Stimulated activated CD4-positive, alpha-beta T cell treated with anti-CD3 and anti-CD28 coated beads, Interleukin-2, amount 100 ng/mL, for 4 hours (primary cell): Measurements from ENCODE around the gene ZNF221.
A peak's percentile ranks its signal among the peaks of the same experiment; 100 is the strongest.

Source experiments
- DNase-seq: peaks from one replicate; pipeline ENCODE4 v3.0.0-alpha.2; 2020; ENCODE audit warnings: low read depth

ZNF221 gene

GRCh38 chr19:43957891-43958290 is 6.9 kb downstream of the ZNF221 start:
- no peak for DNase-seq

DNA sequence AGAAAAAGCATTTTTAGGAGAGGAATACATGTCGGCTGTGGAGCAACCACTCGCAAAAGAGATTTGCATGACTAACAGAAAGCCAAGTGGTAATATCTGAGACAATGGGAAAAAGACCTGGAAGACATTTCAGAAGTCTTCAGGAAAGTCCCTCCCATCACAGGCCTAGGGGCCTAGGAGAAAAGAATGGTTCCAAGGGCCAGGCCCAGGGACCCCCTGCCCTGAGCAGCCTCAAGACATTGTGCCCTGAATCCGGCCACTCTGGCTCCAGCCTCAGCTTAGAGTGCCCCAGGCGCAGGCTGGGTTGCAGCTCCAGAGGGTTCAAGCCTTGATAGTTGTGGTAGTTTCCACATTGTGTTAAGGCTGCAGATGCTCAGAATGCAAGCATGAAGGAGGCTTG is 9.4 kb downstream of the ZNF221 start:
- DNase-seq = no peak

- DNase-seq = no peak
Observed at GRCh38 chr19:43966079-43966694, 15.2 kb downstream of the ZNF221 start.

DNA sequence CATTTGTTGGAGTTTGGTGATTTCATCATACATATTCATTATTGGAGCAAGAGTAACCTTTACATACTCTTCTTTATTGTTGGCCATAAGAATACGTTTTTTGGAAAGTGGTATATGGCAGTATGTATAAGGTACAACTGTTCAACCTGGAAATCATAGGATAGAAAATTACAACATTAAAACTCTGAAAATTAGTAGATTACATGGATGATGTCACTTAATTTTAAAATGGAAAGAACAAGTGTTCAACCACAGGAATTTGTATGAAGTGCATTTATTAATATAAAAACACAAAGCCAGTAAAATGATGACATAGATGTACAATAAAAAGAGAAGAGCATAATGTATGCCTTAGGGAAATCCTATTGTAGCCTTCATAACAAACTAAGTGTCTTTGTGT is 25.7 kb downstream of the ZNF221 start:
- no peak for DNase-seq

GRCh38 chr19:43983544-43983911 is 32.5 kb downstream of the ZNF221 start:
- no peak for DNase-seq

DNA sequence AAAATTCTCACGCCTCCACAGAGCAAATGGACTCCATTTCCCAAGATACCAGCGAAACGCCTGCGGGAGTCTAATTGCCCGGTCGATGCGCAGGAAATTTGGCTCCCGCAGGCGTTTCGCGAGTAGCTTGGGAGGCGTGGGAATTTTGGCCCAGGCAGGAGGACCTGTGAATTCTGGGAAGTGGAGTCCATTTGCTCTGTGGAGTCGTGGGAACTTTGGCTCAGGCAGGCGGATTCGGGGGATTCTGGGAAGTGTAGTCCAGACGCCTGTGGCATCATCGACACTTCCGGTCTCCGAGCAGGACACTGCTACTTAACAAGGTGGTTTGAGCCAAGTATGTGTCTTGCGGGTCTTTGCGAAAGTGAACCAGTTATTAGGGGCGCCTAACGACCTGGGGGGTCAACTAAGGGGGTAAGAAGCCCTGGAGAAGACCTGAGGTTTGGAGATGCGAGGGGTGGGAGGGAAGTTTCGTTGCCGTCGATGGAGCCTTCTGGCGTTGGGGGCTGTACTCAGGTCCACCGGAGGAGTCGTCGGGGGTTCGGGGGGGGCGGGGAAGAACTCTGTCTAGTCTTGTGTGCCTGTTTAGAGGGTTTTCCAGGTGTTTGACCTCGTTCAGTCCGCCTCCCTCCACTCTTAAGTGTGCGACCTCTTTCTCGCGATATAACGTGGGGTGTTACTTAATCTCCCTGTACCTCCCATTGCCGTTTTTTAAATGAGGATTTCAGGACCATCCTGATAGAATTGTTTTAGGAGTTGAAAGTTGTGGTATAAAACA is 33.1 kb downstream of the ZNF221 start, which contains the start of gene ZNF155:
ZNF155 (plus strand) TSS at position 277 of the 775 bp plus-strand sequence. CDS start 4,356 bp downstream, outside the sequence.
- peak; percentile 48 for DNase-seq

- DNase-seq = no peak
Observed at GRCh38 chr19:43984687-43985000, 33.6 kb downstream of the ZNF221 start.

- DNase-seq = no peak
Observed at GRCh38 chr19:43997631-43998290, 46.7 kb downstream of the ZNF221 start.

DNA sequence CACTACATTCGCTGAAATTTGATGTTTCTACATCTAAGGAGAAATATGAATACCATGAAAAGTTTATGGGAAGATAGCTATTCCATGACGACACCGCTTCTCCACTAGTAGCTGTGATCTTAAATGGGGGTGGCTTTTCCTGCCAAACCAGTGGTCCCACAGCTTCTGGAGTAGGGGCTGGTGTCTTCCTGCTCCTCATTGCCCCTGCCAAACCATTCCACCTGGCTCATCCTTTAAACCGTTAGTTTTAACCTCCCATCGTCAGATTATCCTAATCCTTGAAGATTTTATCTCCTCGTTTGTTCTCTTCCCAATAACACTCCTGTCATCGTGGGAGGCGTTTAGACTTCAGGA is 51.2 kb downstream of the ZNF221 start:
- DNase-seq = no peak

GRCh38 chr19:44002566-44003460 is 51.8 kb downstream of the ZNF221 start, which contains the start of gene ZNF230:
TSS of gene ZNF230 (plus strand) at chr19:44002957. CDS start at chr19:44007079, 4,122 bp downstream.
- peak; percentile 79 for DNase-seq

DNA sequence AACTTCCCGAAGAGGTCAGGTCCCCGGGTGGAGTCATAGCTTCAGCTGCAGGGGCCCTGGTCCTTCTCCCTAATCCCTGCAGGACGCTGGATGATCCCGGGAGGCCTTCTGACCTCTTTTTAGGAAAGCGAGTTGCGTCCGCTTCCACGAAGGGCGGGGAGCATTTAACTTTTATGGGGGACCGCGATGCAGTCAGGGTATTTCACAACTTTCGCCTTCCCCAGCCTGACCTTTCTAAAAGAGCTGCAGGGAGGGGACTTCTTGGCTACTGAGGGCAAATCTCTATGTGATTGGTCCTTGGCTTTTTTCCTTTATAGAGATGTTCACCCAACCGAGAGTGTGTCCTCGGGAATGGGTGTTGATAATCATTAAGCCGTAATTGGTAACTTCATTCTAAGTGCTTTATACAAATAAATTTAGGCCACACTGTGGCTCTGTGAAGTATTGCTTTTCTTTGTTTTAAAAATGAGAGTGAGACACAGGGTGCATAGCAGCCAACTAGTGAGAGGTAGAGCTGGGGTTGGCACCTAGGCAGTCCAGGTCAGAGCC is 52.5 kb downstream of the ZNF221 start:
- no peak for DNase-seq

DNA sequence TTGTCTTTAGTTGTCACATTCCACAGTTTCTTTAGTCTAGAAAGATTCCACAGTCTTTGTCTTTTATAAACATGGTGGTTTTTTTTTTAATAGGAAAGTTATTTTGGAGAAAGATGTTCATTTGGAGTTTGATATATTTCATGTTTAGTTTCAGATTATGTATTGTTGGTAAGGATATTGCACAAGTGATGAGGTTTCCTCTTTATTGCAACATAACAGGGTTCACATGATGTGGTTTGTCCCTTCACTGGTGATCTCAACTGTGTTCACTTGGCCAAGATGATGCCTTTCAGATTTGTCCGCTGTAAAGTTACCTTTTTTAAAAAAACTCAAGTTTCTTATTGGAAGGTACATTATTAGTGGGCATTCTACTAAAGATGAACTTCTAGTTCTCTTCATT is 54.9 kb downstream of the ZNF221 start:
- no peak for DNase-seq

- no peak for DNase-seq
Observed at GRCh38 chr19:44007473-44007872, 56.4 kb downstream of the ZNF221 start.

DNA sequence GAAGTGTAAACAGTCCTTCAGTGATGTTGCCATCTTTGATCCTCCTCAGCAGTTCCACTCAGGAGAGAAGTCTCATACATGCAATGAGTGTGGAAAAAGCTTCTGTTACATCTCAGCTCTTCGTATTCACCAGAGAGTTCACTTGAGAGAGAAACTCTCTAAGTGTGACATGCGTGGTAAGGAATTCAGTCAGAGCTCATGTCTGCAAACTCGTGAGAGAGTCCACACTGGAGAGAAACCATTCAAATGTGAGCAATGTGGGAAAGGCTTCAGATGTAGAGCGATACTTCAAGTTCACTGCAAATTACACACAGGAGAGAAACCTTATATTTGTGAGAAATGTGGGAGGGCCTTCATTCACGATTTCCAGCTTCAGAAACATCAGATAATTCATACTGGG is 59.4 kb downstream of the ZNF221 start:
- no peak for DNase-seq
